ENCODE results near the gene ARPC5.
"Not testable (repeated sequence)": the region's sequence is repeated elsewhere in the genome, so short reads cannot be mapped to it uniquely, and the experiment has no call there.

Gene ARPC5

DNA sequence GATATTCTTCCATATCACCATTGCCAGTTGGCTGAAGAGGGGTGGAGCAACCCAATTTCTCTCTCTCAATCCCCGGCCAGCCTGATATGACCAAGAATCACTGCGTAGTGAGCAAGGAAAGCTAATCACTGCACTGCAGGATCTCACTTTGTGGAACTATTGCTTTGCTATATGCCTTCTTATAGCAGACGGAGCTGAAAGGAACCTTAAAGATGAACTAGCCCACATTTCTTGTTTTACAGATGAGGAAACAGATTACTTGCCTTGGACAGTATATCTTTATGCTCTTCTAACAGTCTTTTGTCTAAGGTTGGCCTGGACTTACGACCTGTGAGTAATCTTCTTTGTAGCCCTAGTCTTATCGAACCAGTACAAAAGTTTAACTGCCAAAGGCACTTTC, 9.9 kb upstream of the ARPC5 start:
- no peak for DNase-seq (ENCODE audit: low read depth)

DNA sequence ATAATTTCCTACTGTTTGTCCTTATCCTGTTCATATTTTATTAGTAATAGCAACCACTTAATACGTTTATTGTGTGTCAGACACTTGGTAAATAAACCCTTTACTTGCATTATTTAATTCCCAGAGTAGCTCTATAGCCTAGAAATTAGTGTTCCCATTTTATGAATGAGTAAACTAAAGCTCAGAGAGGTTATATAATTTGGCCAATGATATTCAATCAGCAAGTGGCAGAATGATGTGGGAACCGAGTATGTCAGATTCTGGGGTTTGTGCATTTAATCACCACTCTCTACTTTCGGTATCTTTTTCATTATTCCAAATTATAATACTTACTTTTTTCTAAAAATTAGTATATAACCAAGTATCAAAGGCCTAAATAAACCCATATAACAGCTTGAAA, 6.6 kb upstream of the ARPC5 start:
- no peak for DNase-seq (ENCODE audit: low read depth)

DNA sequence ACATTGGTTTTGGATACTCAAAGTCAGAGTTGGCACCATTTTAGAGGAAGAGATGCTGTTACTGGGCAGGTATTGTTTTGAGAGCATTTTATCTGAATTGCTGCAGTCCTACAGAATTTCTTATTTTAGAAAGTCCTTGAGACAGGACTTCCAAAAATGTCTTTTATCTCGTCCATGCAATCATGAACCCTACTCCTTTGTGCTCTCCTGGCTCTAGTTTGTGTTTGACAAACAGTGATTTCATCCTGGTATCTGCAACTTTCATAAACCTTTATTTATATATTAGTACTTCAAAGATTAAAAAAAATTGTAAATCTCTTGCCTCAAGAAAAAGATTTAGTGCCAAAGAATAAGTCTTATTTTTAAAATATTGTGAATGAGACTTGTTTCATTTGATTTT, 4.6 kb upstream of the ARPC5 start:
- no peak for DNase-seq (ENCODE audit: low read depth)

DNA sequence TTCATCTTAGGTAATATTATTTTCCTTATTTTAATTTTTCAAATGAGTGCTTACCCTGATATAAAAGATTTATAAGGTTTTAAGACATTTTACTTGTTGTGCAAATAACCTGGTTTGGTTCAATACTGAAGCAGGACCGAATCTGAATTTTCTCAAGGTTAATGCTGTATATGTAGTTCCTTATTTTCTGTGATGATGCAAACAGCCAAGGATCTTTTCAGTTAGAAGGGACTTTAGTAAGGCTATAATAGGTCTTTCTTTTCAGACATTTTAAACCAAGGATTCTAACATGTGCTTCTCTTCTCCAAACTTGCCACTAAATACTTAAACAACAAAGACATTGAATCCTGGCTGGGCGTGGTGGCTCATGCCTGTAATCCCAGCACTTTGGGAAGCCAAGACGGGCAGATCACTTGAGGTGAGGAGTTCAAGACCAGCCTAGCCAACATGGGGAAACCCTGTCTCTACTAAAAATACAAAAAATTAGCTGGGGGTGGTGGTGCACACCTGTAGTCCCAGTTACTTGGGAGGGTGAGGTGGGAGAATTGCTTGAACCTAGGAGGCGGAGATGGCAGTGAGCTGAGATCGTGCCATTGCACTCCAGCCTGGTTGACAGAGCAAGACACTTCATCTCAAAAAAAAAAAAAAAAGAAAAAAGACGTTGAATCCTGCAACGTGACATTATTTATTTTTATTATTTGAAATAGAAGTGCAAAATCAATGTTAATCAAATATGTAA, 3.2 kb upstream of the ARPC5 start:
- no peak for DNase-seq (ENCODE audit: low read depth)

DNA sequence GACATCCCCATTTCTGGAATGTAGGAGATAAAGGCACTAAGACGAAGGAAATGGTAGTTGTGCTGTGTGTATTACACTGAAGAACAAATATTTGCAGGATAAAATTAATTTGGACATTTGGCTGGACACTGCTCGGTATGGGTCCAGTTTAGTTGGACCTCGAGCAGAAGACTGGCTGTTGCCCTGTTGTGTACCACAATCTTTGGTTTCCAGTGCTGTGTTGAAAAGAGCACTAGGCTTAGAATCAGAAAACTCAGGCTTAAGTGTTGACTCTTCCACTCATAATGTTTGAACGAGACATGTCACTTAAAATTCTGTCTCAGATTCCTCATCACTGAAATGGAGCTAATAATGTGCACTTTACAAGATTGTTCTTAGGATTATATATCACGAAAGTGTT, 1.2 kb upstream of the ARPC5 start:
- DNase-seq (ENCODE audit: low read depth) = no peak

DNA sequence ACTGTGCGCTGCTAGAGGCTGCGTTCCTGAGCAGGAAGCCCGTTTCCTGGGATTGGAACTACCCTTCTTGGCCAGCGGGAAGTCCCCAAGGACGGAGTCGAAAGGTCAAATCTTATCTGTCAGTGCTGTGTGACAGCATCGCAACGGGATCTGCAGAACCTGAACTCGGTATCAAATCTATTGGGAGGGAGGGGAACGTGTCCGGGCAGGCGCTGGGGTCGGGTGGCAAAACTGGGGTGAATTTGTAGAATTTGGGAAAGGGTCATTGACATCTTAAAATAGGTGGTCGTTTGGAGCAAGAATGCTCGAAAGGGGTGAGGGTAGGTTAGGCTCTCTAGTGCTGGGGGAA, 725 bp upstream of the ARPC5 start:
- DNase-seq (ENCODE audit: low read depth) = no peak

DNA sequence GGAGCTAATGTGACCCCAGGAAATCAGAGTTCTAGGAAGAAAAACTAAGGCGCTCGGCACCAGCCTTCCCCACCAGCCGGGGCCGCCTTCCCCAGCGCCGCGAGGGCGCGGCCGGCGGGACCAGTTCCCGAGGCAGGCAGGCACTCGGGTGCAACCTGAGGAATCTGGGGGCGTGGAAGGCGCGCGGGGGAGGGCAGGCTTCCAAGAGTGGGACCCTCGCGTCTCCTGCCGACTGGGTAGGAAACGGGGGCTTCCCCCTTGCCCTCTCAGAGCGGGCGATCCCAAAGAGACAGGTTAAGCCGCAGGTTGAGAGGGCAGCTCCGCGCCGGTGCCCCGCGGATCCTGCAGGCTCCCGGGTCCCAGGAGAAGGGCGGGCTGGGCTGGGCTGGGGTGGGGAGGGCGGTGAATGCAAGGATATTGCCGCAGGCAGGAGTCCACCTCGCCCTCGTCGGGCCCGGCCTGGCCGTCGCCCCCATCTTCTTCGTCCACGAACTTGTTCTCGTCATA, 431 bp downstream of the ARPC5 start:
- DNase-seq (ENCODE audit: low read depth) = no peak

DNA sequence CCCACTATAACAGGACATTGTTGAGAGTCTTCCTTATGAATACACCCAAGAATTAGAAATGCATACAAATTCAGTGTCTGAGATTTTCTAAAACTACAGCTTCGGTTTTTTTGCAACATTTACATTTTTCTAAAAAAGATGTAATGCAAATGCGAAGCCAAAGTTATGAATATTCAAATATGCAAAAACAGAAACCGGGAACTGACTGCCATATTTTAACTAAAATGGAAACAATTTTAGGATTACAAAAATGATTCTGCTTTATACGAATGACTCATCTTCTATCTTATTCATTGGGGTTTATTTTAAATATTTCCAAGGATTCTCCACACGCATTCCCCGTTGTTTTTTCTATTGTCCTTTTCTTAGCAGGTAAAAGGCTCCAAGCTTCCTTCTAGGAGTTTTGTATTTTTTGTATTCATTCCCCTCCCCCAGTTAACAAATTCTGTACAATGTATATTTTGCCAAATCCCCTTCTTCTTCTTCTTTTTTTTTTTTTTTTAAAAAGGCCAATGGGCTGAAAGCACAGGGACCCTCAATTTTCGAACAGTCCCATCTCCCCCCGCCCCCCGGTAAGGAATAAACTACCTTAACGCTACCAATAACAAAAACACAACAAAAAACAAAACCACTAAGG, 1.0 kb downstream of the ARPC5 start:
- DNase-seq (ENCODE audit: low read depth) = no peak

DNA sequence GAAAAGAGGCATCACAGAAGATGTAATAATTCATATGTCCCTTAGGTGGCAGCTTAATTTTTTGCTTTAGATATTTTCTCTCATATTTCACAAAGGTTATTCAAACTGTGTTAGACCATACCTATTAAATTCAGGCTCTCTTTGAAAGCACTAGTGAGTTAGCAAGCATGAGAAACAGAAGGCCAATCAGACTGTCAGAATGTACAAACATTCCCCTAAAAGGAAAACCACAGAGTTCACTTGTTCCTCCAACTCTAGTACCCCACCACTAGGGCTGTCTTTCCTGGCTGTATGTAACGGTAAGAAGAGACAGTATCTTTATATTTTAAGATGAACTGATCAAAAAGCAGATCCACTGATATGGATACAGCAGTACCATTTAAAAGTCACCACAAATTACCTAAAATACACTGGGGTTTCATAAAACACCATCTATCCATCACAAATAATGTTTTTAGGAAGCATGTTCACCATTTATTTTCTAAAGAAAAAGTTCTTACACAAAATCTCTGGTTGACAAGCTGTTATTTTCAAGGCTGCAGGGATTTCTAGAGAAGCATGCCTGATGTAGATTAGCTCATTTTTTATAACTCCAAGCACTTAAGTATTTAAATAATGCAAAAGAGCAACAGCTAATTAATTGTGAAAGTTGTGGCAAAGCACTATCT, 1.8 kb downstream of the ARPC5 start:
- DNase-seq (ENCODE audit: low read depth) = peak; percentile 78

DNA sequence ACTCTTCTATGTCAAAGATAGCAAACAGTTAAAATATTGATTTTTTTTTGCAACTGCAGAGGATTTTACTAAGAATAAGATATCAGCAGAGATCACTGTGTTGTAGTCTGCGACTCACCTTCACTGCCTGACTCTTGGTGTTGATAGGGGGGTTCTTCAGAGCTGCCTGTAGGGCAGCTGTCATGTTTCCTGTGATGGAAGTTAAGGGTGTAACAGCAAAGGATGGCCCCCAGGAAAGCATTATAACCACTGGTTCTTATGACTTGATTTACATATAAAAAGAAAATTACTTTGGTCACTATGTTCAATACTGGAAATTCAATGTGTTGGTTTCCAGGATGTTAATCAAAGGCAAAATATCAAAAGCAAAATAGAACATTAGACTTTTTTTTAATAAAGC, 2.6 kb downstream of the ARPC5 start:
- DNase-seq (ENCODE audit: low read depth) = no peak

DNA sequence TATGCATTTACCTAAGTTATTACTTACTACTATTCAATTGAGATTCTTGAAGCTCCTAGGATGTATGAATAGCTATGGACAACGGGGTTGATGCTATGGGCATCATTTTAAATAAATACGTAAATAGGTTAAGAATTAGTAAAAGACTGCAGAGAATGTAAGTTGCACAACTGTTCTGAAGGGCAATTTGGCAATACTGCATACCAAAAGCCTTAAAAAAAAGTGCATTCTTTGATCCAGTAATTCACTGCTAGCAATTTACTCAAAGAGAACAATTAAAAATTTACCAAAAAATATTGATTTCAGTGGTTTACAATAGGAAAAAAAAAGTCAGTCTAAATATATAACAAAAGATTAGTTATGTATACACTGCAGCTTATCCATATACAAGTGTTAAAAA, 3.5 kb downstream of the ARPC5 start:
- DNase-seq (ENCODE audit: low read depth) = no peak

DNA sequence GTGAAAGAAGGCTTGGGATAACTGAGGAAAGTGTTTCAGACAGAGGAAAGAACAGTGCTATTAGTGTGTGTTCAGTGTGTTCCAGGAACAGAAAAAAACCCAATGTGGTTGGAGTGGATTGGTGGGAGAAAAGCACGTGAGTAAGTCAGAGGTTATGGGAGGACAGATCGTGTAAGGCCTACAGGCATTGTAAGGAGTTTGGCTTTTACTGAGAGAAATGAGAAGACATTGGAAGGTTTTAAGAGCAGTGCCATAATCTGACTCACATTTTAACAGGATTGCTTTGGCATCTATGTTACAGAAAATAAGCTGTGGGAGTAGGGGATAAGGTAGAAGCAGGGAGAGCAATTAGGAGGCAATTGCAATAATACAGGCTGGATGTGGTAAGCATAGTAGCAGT, 4.8 kb downstream of the ARPC5 start:
- DNase-seq (ENCODE audit: low read depth) = no peak

DNA sequence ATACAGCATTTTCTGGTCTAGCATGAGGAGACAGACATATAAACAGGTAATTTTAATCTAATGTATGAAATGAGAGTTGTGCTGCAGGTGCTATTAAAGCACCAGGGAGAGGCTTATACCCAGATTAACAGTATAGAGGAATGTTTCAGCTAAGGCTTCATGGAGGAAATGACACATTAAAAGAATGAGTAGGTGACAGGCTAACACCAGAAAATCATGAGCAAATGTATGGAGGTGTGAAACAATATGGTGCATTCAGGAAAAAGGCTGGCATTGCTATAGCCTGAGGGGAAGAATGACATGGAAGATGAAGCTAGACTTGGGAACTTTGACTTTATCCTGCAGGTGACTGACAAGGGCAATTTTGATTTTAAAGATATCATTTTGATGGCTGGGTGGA, 7.0 kb downstream of the ARPC5 start:
- DNase-seq (ENCODE audit: low read depth) = no peak

DNA sequence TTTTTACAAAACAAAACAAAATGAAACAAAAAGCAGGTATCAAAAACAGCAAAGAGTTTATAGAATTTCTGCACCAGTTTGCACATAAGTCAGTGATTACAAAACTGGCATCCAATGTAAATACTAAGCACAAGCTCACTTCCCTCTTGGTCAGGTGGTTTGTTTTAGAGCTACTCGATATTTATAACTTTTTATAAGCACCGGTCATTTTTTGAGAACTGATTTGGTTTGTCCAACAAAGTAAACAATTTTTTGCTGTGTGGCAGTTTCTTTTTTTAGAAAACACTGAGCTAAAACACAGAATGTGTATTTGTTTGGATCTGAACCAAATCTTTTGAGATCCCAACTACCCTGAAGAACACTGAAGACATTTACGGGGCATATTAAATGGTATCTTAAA, 9.3 kb downstream of the ARPC5 start:
- not testable (repeated sequence) for DNase-seq (ENCODE audit: low read depth)

DNA sequence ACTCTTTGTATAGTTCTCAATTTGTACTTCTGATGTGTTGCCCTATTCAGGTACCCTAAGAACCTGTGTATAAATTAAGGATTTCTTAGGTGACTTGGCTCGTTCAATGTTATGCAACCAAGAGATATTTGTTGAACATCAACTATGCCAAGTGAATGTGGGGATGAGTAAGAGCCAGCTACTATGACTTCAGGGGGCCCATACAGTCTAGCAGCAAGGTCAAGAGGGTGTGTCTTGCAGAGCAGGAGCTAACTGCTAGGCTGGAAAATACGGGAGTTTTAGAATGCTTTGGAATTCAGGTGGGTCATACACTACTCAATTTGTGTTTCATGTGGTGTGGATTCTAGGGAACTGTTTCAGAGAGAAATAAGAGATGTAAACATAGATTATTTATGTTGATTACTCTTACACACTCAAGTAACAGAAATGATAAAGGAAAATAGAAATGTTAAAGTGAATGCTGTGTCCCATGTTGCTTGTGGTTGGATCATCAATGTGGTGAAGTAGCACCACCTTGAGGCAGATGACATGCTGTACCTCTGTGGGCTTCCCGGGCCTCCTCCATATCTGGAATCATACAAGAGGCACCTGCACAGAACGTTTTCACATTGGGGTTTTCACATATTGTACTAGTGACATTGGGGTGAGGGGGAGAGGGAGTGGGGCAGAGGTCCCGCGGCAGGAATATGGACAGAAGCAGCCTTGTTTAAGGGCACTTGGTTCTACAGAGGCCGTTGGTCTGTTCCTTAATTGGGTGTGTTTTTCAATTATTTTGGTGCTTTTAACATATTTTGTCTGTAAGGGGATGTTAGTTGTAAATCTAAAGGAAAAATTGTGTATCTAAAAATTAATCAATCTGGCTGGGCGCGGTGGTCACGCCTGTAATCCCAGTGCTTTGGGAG, 12.4 kb downstream of the ARPC5 start:
- no peak for DNase-seq (ENCODE audit: low read depth)

DNA sequence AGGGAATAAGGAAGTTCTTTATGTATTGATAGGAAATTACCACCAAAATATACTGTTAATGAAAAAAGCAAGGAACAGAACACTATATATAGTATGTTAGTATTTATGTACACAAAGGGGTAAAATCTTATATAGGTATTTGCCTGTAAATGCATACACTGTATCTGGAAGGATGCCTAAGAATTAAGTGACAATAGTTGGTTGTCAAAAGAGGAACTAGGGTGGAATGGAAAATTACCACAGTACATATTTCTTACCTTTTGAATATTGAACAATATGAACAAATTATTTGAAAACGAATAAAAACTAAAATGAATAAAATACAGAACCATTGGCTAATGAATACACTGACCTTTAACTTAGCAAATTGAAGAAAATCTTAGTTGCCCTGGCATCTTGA, 13.6 kb downstream of the ARPC5 start:
- DNase-seq (ENCODE audit: low read depth) = no peak

DNA sequence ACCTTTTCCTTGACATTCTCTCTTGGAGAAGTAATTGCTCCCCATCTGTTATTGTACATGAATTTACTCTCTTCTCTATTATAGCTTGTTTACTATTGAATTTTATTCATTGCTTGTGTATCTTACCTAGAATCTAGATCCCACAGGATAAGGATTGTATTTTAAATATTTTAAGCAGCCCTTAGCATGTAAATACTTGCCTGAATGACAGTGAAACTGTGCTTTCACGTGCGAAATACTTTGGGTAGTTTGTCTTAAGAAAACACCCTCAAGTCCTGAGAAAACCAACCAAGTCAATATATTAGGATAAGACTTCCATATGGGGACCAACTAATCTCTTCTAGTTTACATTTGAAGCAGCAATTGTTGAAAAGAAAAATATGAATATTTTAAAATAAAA, 15.3 kb downstream of the ARPC5 start:
- DNase-seq (ENCODE audit: low read depth) = no peak

DNA sequence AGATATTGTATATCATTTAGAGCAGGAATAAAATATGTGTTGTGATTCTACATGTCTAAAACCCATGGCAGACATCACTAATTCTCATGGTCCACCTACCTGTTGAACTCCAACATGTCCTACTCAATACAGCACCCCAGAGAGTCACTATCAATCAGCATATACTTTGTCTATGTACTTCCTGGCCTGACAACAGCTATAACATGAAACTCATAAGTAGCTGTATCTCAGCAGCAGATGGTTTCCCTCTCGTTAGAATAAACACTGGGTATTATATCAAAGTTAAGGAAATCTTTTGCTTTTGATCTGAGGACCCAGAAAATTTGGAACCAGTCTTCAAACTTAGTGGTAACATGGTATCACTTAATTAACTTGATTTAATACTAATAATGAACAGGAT, 15.8 kb downstream of the ARPC5 start:
- DNase-seq (ENCODE audit: low read depth) = no peak

DNA sequence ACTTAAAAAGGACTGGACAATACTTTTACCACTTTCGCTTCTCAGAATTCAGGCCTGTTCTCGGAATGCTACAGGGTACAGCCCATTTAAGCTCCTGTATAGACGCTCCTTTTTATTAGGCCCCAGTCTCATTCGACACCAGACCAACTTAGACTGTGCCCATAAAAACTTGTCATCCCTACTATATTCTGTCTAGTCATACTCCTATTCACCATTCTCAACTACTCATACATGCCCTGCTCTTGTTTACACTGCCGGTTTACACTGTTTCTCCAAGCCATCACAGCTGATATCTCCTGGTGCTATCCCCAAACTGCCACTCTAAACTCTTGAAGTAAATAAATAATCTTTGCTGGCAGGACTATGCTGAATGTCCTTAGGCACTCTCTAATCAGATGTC, 17.4 kb downstream of the ARPC5 start:
- DNase-seq (ENCODE audit: low read depth) = not testable (repeated sequence)

DNA sequence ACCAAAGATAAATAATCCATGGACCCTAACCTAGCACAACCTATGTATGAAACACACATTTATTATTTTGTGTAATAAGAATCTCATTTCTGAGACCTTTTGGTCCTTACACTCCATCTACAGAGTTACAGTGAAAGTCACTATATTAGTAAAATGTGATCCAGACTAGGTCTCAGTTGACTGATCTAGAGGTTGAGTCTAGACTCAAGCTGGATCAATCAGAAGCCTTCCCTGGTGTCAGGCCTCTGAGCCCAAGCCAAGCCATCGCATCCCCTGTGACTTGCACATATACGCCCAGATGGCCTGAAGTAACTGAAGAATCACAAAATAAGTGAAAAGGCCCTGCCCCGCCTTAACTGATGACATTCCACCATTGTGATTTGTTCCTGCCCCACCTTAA, 22.6 kb downstream of the ARPC5 start:
- not testable (repeated sequence) for DNase-seq (ENCODE audit: low read depth)

DNA sequence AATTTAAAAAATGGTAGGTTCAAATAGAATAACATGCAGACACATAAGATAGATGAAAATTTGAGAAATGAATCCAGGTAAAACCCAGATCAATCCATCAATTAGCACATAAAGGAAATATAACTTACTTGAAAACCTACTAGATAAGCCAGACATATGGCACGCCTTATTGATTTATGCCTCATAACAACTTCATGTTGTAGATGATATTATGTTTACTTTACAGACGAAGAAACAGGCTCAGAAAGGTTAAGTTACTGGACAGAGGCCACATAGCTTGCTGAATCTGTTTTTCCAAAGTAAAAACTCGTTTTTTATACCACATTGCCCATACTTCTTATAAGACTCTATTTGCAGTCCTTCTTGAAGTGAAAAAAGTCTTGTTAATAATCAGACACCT, 23.2 kb downstream of the ARPC5 start:
- DNase-seq (ENCODE audit: low read depth) = no peak

DNA sequence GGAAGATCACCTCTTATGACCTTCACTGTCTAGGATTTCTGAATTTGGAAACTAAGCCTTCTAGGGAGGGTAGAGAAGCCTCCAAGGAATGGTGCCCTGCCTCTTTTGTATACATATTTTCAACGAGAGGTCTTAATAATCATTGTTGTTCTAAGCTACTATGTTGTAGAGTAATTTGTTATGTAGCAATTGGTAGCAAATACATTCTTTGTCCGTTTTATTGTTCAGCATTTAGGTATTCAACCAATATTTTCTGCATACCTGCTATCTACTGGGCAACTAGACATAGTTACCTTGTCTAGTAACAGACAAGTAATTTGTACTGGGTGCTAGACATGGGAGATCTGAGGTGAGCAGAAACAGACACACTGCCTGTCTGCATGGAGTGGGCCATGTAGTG, 24.6 kb downstream of the ARPC5 start:
- no peak for DNase-seq (ENCODE audit: low read depth)
